Sigmoid colon (tissue), 7 donors: ENCODE measurements around the gene HS3ST6. TPM values are rescaled to one million over a fixed set of nuclear protein-coding genes. Genes with fewer than 3 reads are reported as not detected.
"Not testable (repeated sequence)": the region's sequence is repeated elsewhere in the genome, so short reads cannot be mapped to it uniquely, and the experiment has no call there.

Experiments used
- DNase-seq: peaks from one replicate; pipeline ENCODE4 v3.0.0-alpha.2; 2019
- H3K27ac ChIP-seq, 4 donors: fragments of 200-600 bp; sonication (generic); one replicate each; pipeline ENCODE4 v1.5.1; 2016 to 2019; ENCODE audit warnings: mild to moderate bottlenecking in 1 of 4
- H3K27me3 ChIP-seq, 3 donors: fragments of 200-600 bp; sonication (generic); one replicate each; pipeline ENCODE4 v1.5.1; 2019; ENCODE audit warnings: mild to moderate bottlenecking in 1 of 3
- H3K36me3 ChIP-seq, 4 donors: fragments of 200-600 bp; sonication (generic); one replicate each; pipeline ENCODE4 v1.5.1; 2016 to 2019
- H3K4me1 ChIP-seq, 4 donors: fragments of 200-600 bp; sonication (generic); one replicate each; pipeline ENCODE4 v1.5.1; 2017 to 2019
- H3K4me3 ChIP-seq, 4 donors: fragments of 200-600 bp; sonication (generic); one replicate each; pipeline ENCODE4 v1.5.1; 2017 to 2019; ENCODE audit warnings: mild to moderate bottlenecking in 2 of 4, moderate library complexity in 1 of 4
- H3K9me3 ChIP-seq, 4 donors: fragments of 200-600 bp in 3 of 4; sonication (generic) in 3 of 4; one replicate each; pipeline versions ENCODE4 v1.5.1 to v1.6.1; 2013 to 2019
- CTCF ChIP-seq, 4 experiments: fragments of 450-650 bp in 3 of 4; fragments of 200-600 bp in 1 of 4; IDR thresholded peaks; one replicate each; pipeline ENCODE4 v1.5.1; 2016 to 2019; ENCODE audit warnings: antibody characterized with exemption in 4 of 4, mild to moderate bottlenecking in 3 of 4, moderate library complexity in 2 of 4
- EP300 ChIP-seq, 4 donors: sonication (generic); formaldehyde crosslinking; IDR thresholded peaks; one replicate each; pipeline ENCODE4 v1.6.1; 2017; ENCODE audit warnings: antibody characterized with exemption in 4 of 4
- POLR2A ChIP-seq, 2 donors: fragments of 450-650 bp; IDR thresholded peaks; one replicate each; pipeline ENCODE4 v1.6.1; 2016; ENCODE audit warnings: antibody characterized with exemption in 2 of 2, mild to moderate bottlenecking in 2 of 2, moderate library complexity in 2 of 2
- POLR2AphosphoS5 ChIP-seq, 4 donors: sonication (generic); formaldehyde crosslinking; IDR thresholded peaks; one replicate each; pipeline ENCODE4 v1.6.1; 2017; ENCODE audit warnings: antibody characterized with exemption in 4 of 4
- WGBS, 2 donors: extraction: QIAGEN DNeasy Blood & Tissue Kit; methylation state at CpG; one replicate each; pipeline ENCODE4 v1.1.7; 2013; 5-methylcytosine and 5-hydroxymethylcytosine counted together
- intact Hi-C: fragments of 100-400 bp; cut with DNase I; formaldehyde crosslinking; loops from one replicate; pipeline ENCODE4 v1.15.1; 2023
- polyA plus RNA-seq, 3 donors: library from polyadenylated mRNA; stranded (reverse); fragments of 200-250 nt; gene quantifications; one replicate each; pipeline ENCODE4 v1.2.3, GENCODE V29; 2013
- total RNA-seq, 4 donors: library from RNA; depleted of rRNA; stranded (reverse); fragments of >200 nt; gene quantifications; one replicate each; pipeline ENCODE4 v1.1.0, GENCODE V29; 2016
- donor health status: healthy with polysubstance abuse.
- donor health status: Bipolar disorder and iron deficiency.
- donor health status: healthy.

The HS3ST6 gene
- total and polyA plus RNA-seq, 7 donors: 0.09 to 6.0 TPM; not detected in 5

GRCh38 chr16:1884889-1885288 lies 33.3 kb downstream of the HS3ST6 start:
- no peak overlapping the region for H3K27ac ChIP-seq
- H3K27me3 ChIP-seq: peaks cover 0 to 30% (median 9%) of the 10 kb centered on the region in 3 donors
- DNase-seq: no peak
- no peaks in the 10 kb centered on the region for H3K36me3 ChIP-seq
- TF ChIP-seq EP300 (IDR thresholded peaks at IDR 0.05) (no peak), CTCF (IDR thresholded peaks at IDR 0.05) (no peak)
- intact Hi-C loops: no loop called here
- H3K9me3 ChIP-seq: no peaks in the 10 kb centered on the region
- no peak overlapping the region for H3K4me3 ChIP-seq
- WGBS, 2 donors: 82 to 88% methylated on average over 5 of the region's 5 CpGs
- H3K4me1 ChIP-seq: no peaks in the 10 kb centered on the region

- WGBS, 2 donors: 28 to 58% methylated on average over 13 of the region's 13 CpGs
- Histone ChIP-seq H3K27ac (no peak overlapping the region), H3K4me1 (no peaks in the 10 kb centered on the region), H3K27me3 (peaks cover 0 to 27% (median 11%) of the 10 kb centered on the region in 3 donors), H3K36me3 (no peaks in the 10 kb centered on the region), H3K9me3 (no peaks in the 10 kb centered on the region), H3K4me3 (no peak overlapping the region)
- intact Hi-C loops: no loop called here
- no peak for DNase-seq
- TF ChIP-seq EP300 (IDR thresholded peaks at IDR 0.05) (no peak), CTCF (IDR thresholded peaks at IDR 0.05) (peak in 1 of 4 experiments; percentile 41), POLR2A (IDR thresholded peaks at IDR 0.05) (no peak)
Observed at GRCh38 chr16:1884155-1884760, 34.0 kb downstream of the HS3ST6 start.

- intact Hi-C loops, H3K36me3 ChIP-seq: not testable (repeated sequence)
Observed at GRCh38 chr16:1881172-1881571, 37.0 kb downstream of the HS3ST6 start.

GRCh38 chr16:1879477-1879876 lies 38.7 kb downstream of the HS3ST6 start:
- peaks cover 0 to 42% (median 24%) of the 10 kb centered on the region in 3 donors for H3K27me3 ChIP-seq
- WGBS, 2 donors: 59 to 83% methylated on average over 2 of the region's 2 CpGs
- TF ChIP-seq POLR2AphosphoS5 (IDR thresholded peaks at IDR 0.05): no peak
- no peak for TF ChIP-seq POLR2A (IDR thresholded peaks at IDR 0.05)
- no peak for TF ChIP-seq EP300 (IDR thresholded peaks at IDR 0.05)
- TF ChIP-seq CTCF (IDR thresholded peaks at IDR 0.05): no peak
- no peak for DNase-seq
- H3K9me3 ChIP-seq: no peaks in the 10 kb centered on the region
- no peak overlapping the region for H3K4me3 ChIP-seq
- intact Hi-C loops: no loop called here
- no peak overlapping the region for H3K27ac ChIP-seq
- no peaks in the 10 kb centered on the region for H3K36me3 ChIP-seq
- no peaks in the 10 kb centered on the region for H3K4me1 ChIP-seq

More at GRCh38 chr16:1881172-1881571, 37.0 kb downstream of the HS3ST6 start:
- H3K9me3 ChIP-seq, H3K4me1 ChIP-seq, H3K27ac ChIP-seq, H3K4me3 ChIP-seq: not testable (repeated sequence)
- peaks cover 0 to 35% (median 15%) of the 10 kb centered on the region in 3 donors for H3K27me3 ChIP-seq
- DNase-seq: peak; percentile 25
- WGBS, 2 donors: 91 to 94% methylated on average over 9 of the region's 9 CpGs

GRCh38 chr16:1878256-1878655 lies 40.0 kb downstream of the HS3ST6 start:
- no peak overlapping the region for H3K4me3 ChIP-seq
- DNase-seq: no peak
- H3K27me3 ChIP-seq: peaks cover 0 to 48% (median 25%) of the 10 kb centered on the region in 3 donors
- TF ChIP-seq POLR2AphosphoS5 (IDR thresholded peaks at IDR 0.05) (no peak), POLR2A (IDR thresholded peaks at IDR 0.05) (no peak), CTCF (IDR thresholded peaks at IDR 0.05) (no peak), EP300 (IDR thresholded peaks at IDR 0.05) (no peak)
- H3K36me3 ChIP-seq: no peaks in the 10 kb centered on the region
- intact Hi-C loops: no loop called here
- no peaks in the 10 kb centered on the region for H3K4me1 ChIP-seq
- no peaks in the 10 kb centered on the region for H3K9me3 ChIP-seq
- H3K27ac ChIP-seq: no peak overlapping the region
- 68 to 86% methylated on average over 5 of the region's 5 CpGs for WGBS, 2 donors
